GM12864 (cell line): ENCODE results near the gene HDAC9.

Experiments
- DNase-seq: peaks from one replicate; pipeline ENCODE4 v3.0.0-alpha.2; 2011; ENCODE audit warnings: low read depth
- H3K4me3 ChIP-seq: 2 replicates; pipeline ENCODE4 v1.5.1; 2011; ENCODE audit warnings: mild to moderate bottlenecking, low read depth, low read length, control low read depth
- TF ChIP-seq, protein P1 (sequence below): IDR thresholded peaks from 2 replicates; pipeline ENCODE4 v1.5.1; 2011; ENCODE audit warnings: low read depth, mild to moderate bottlenecking, moderate library complexity, low read length, control low read depth, inconsistent platforms; ENCODE audit errors: missing control alignments

Gene HDAC9

DNA sequence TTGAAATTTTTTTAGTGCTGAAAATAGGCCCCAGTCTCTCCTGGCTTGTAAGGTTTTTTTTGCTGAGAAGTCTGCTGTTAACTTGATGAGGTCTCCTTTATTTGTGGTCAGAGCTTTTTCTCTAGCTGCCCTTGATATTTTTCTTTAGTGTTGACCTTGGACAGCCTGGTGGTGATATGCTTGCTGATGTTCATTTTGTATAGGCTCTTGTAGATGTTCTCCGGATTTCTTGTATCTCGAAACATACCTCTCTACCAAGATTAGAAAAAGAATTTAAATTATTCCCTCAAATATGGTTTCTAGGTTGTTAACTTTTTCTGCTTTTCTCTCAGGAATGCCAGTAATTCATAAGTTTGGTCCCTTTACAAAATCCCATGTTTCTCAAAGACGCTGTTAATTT is 519.5 kb downstream of the HDAC9 start:
- TF ChIP-seq, protein P1, sequence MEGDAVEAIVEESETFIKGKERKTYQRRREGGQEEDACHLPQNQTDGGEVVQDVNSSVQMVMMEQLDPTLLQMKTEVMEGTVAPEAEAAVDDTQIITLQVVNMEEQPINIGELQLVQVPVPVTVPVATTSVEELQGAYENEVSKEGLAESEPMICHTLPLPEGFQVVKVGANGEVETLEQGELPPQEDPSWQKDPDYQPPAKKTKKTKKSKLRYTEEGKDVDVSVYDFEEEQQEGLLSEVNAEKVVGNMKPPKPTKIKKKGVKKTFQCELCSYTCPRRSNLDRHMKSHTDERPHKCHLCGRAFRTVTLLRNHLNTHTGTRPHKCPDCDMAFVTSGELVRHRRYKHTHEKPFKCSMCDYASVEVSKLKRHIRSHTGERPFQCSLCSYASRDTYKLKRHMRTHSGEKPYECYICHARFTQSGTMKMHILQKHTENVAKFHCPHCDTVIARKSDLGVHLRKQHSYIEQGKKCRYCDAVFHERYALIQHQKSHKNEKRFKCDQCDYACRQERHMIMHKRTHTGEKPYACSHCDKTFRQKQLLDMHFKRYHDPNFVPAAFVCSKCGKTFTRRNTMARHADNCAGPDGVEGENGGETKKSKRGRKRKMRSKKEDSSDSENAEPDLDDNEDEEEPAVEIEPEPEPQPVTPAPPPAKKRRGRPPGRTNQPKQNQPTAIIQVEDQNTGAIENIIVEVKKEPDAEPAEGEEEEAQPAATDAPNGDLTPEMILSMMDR: no peak
- H3K4me3 ChIP-seq: no peak overlapping the region
- DNase-seq: no peak

DNA sequence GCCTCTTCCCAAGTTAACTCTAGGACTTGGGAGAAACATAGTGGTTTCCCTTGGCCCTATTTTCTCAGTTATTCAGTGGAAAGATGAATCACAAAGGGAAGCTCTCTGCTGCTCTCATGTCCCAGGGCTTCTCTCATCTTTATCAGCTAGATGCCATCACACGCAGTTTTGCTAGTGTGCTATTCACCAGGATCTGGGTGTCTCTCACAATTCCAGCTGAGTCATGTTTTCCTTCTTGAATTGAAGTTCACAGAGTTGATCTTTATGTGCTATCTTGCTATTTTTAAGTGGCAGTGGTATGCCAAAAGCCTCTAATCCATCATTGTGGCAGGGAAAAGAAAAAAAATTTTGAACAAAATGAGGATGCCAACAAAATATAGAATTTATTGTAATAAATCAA is 520.6 kb downstream of the HDAC9 start:
- DNase-seq: no peak
- no peak overlapping the region for H3K4me3 ChIP-seq
- TF ChIP-seq, protein P1: no peak

DNA sequence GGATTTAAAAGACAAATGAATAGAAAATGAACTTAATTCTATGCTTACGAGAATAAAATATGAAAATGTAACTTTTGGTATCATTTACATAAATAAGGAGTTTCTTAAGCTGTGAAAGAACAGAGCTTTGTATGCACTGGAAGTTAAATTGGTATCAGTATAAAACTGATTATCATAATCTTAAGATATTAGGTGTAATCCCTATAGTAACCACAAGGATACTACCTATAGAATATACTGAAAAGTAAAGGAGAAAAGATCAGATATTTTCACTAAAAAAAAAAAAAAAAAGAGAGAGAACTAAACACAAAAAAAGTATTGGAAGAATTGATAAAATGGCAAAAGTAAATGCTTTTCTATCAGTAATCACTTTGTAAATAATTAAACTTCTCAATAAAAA is 521.8 kb downstream of the HDAC9 start:
- no peak for DNase-seq
- H3K4me3 ChIP-seq: no peak overlapping the region
- TF ChIP-seq, protein P1: no peak

DNA sequence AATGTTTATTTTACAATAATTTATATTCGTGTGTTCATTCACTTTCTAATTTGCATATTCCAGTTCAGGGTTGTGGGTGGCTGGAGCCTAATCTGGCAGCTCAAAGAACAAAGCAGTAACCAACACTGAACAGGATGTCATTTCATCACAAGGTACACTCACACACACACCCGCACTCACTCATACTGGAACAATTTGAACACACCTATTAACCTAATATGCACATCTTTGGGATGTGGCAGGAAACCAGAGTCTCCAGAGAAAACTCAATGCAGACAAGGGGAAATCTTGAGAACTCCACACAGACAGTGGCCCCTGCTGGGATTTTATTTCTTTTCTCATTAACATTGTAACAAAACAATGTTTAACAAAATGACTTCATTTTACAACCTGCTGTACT is 524.5 kb downstream of the HDAC9 start:
- TF ChIP-seq, protein P1: no peak
- H3K4me3 ChIP-seq: no peak overlapping the region
- no peak for DNase-seq

DNA sequence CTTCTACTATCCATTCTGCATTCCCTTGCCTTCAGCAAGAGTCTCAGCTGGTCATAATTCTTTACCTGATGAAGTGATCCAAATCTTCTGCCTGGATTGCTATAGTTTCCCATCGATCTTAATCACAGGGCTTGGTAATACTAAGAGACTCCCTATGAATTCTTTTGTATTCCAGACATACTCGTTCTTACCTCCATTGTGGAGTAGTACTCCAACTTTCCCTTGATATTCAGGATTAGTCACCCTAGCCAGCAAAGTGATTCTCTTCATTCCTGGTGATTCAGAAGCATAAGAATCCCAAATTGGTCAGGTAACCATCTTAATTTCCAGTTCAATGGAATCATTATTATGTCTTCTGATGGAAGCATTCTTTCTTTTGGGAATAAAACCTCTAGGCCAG is 525.2 kb downstream of the HDAC9 start:
- DNase-seq: no peak
- no peak overlapping the region for H3K4me3 ChIP-seq
- TF ChIP-seq, protein P1: no peak

DNA sequence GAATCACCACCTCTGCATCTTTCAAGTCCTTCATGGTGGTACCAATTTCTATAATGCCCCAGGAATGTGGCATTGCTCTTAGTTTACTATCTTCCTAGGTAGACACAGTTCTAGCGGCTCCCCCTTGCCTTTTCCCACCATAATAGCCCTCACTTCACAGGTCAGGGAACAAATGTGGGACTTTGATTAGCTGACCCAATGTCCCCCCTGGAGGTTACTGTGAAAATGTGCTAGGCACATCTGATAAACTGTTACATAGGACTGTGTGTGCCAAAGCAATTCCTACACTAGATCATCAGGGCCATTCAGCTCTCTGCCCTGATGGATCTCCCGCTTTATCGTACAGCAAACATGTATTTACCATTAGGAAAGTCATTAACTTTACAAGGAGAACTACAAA is 527.9 kb downstream of the HDAC9 start:
- no peak overlapping the region for H3K4me3 ChIP-seq
- TF ChIP-seq, protein P1: no peak
- no peak for DNase-seq

DNA sequence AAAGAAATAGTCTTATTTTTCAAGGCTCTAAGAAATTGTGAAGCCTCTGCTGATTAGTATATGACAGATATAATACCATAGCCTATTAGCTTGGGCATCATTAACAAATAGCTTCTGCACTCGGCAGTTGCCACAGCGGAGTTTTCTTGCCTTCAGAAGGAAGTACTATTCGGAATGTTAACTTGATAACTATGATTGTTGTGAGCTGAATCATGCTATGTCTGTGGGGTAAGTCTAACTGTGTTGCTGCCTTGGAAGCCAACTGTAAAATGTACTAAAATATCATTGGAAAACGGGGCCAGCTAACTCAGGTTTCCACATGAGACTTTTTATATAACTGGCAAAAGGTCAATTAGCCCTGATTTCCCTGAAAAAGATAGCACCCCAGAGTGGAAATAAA is 528.7 kb downstream of the HDAC9 start:
- H3K4me3 ChIP-seq: no peak overlapping the region
- DNase-seq: no peak

More for the DNA sequence above, 528.7 kb downstream of the HDAC9 start:
- TF ChIP-seq, protein P1: no peak
